ENCODE measurements around the gene IFT25.
"Not testable (repeated sequence)": the region's sequence is repeated elsewhere in the genome, so short reads cannot be mapped to it uniquely, and the experiment has no call there.

Gene IFT25

GRCh38 chr1:53889304-53890298 is 55.9 kb downstream of the IFT25 start, which contains the start of gene YIPF1:
Gene YIPF1, minus strand, starts transcription at chr1:53889797. Its CDS starts 860 bp downstream, at chr1:53888937.
- peak; percentile 63 to 86 (median 70) for DNase-seq (ENCODE audit: low read depth in 3 of 3)

- DNase-seq (ENCODE audit: low read depth in 3 of 3) = no peak
These were observed 56.8 kb downstream of the IFT25 start for GRCh38 chr1:53888681-53889080.

- not testable (repeated sequence) for DNase-seq (ENCODE audit: low read depth in 3 of 3)
These were observed 61.9 kb downstream of the IFT25 start for GRCh38 chr1:53883600-53883999.

DNA sequence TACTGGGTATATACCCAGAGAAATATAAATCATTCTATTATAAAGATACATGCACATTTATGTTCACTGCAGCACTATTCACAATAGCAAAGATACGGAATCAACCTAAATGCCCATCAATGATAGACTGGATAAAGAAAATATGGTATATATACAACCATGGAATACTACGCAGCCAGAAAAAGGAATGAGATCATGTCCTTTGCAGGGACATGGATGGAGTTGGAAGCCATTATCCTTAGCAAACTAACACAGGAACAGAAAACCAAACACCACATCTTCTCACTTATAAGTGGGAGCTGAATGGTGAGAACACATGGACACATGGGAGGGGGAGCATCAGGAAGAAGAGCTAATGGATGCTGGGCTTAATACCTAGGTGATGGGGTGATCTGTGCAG is 63.6 kb downstream of the IFT25 start:
- not testable (repeated sequence) for DNase-seq (ENCODE audit: low read depth in 3 of 3)

GRCh38 chr1:53878492-53879105 is 66.9 kb downstream of the IFT25 start:
- DNase-seq (ENCODE audit: low read depth in 3 of 3) = no peak

GRCh38 chr1:53875150-53875549 is 70.3 kb downstream of the IFT25 start:
- DNase-seq (ENCODE audit: low read depth in 3 of 3) = not testable (repeated sequence)

DNA sequence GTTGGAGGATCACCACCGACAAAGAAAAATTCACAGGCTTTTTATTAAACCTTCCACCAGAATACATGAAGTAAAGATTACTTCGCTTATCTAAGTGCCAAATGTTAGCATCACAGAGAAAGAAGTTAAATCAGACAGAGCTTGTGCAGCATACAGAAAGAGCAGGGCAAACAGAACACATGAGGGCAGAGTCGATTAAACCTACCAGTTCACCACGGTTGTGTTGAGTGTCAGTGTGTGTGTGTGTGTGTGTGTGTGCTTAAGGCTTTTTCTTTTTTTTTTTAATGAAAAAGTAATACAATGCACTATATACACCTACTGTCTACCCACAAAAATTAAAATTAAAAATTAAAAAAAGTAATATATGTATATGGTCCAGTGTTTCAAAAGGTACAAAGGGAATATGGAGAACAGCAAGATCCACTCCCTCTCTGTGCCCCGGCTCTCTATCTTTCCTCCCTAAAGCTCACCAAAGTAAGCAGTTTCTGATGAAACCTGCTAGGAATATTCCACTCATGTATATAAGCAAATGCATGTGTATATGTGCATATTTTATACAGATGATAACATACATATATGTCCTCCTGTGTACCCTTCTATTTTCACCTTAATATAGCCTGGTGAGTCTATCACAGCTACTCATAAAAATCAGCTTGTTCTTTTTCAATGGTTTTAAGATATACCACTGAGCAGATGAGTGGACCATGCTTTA is 73.6 kb downstream of the IFT25 start:
- no peak for DNase-seq (ENCODE audit: low read depth in 3 of 3)

Data from stimulated activated CD4-positive, alpha-beta T cell treated with anti-CD3 and anti-CD28 coated beads, TNF-alpha, amount 100 ng/mL, for 24 hours (primary cell).